Chondrocyte (in vitro differentiated cells): ENCODE measurements around the gene JMJD7. TPM values are rescaled to one million over a fixed set of nuclear protein-coding genes. Genes with fewer than 3 reads are reported as not detected.

Experiments used
- DNase-seq: peaks from one replicate; pipeline ENCODE4 v3.0.0; 2021; ENCODE audit warnings: mixed read lengths, low spot score
- H3K27ac Mint-ChIP-seq: one replicate; pipeline ENCODE4 v1.8.0; 2021; ENCODE audit warnings: mild to moderate bottlenecking, moderate library complexity, mixed read lengths; ENCODE audit not compliant: unreplicated experiment
- H3K27me3 Mint-ChIP-seq: 2 replicates; pipeline ENCODE4 v1.8.0; 2021; ENCODE audit warnings: low read depth, mixed read lengths
- H3K36me3 Mint-ChIP-seq: 2 replicates; pipeline ENCODE4 v1.8.0; 2021; ENCODE audit warnings: low read depth, mixed read lengths
- H3K4me1 Mint-ChIP-seq: 2 replicates; pipeline ENCODE4 v1.8.0; 2021; ENCODE audit warnings: low read depth, mild to moderate bottlenecking, mixed read lengths
- H3K4me3 Mint-ChIP-seq: one replicate; pipeline ENCODE4 v1.8.0; 2021; ENCODE audit warnings: mild to moderate bottlenecking, moderate library complexity, mixed read lengths; ENCODE audit not compliant: unreplicated experiment
- H3K9me3 Mint-ChIP-seq: 2 replicates; pipeline ENCODE4 v1.8.0; 2021; ENCODE audit warnings: low read depth, mixed read lengths
- total RNA-seq: library from RNA; stranded (reverse); gene quantifications from 3 replicates; pipeline ENCODE4 v1.2.1, GENCODE V29; 2021
- TF ChIP-seq, protein P1 (sequence below): fragments of 200-600 bp; sonication (generic); IDR thresholded peaks from 2 replicates; pipeline ENCODE4 v1.5.0; 2021; ENCODE audit warnings: antibody characterized with exemption, mild to moderate bottlenecking, moderate library complexity

Gene JMJD7
- total RNA-seq, 1 donor from 2014 or later, result 5.2 TPM

DNA sequence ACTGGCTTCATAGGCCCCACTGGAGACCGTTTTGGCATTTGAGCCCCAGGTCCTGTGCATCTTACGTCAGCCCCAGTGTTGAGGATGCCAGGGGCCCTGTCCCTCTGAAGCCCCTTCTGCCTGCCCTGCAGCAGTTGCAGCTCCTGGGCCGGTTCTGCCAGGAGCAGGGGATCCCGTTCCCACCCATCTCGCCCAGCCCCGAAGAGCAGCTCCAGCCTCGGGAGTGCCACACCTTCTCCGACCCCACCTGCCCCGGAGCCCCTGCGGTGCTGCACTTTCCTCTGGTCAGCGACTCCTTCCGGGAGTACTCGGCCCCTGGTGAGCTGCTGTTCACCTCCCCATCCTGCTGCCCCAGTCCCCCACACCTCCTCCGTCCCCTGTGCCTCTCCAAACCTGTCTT is 19.3 kb downstream of the JMJD7 start:
- Mint-ChIP-seq H3K9me3 (no peaks in the 10 kb centered on the region), H3K27me3 (no peaks in the 10 kb centered on the region), H3K36me3 (peaks cover 15% of the 10 kb centered on the region), H3K4me3 (no peak overlapping the region), H3K27ac (no peak overlapping the region), H3K4me1 (no peaks in the 10 kb centered on the region)
- TF ChIP-seq, protein P1, sequence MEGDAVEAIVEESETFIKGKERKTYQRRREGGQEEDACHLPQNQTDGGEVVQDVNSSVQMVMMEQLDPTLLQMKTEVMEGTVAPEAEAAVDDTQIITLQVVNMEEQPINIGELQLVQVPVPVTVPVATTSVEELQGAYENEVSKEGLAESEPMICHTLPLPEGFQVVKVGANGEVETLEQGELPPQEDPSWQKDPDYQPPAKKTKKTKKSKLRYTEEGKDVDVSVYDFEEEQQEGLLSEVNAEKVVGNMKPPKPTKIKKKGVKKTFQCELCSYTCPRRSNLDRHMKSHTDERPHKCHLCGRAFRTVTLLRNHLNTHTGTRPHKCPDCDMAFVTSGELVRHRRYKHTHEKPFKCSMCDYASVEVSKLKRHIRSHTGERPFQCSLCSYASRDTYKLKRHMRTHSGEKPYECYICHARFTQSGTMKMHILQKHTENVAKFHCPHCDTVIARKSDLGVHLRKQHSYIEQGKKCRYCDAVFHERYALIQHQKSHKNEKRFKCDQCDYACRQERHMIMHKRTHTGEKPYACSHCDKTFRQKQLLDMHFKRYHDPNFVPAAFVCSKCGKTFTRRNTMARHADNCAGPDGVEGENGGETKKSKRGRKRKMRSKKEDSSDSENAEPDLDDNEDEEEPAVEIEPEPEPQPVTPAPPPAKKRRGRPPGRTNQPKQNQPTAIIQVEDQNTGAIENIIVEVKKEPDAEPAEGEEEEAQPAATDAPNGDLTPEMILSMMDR, result no peak
- DNase-seq, result no peak

DNA sequence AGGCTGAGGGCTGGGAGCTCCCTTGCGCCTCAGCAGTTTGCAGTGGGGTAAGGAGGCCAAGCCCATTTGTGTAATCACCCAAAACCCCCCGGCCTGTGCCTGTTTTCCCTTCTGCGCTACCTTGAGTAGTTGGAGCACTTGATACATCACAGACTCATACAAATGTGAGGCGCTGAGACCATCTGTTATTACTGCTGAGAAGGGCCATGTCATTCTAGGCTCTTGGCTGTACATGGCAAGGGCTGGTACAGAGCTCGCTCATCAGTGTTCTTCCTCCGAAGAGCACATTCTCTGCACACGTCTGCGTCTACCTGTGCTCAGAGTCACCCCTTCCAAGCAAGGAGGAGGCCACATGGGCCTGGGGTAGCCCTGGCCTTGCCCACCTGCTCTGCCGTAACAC is 20.1 kb downstream of the JMJD7 start:
- H3K36me3 Mint-ChIP-seq, result peaks cover 15% of the 10 kb centered on the region
- H3K4me1 Mint-ChIP-seq, result no peaks in the 10 kb centered on the region
- H3K4me3 Mint-ChIP-seq, result no peak overlapping the region
- TF ChIP-seq, protein P1, result no peak
- H3K27ac Mint-ChIP-seq, result no peak overlapping the region
- no peak for DNase-seq
- no peaks in the 10 kb centered on the region for H3K9me3 Mint-ChIP-seq
- no peaks in the 10 kb centered on the region for H3K27me3 Mint-ChIP-seq

DNA sequence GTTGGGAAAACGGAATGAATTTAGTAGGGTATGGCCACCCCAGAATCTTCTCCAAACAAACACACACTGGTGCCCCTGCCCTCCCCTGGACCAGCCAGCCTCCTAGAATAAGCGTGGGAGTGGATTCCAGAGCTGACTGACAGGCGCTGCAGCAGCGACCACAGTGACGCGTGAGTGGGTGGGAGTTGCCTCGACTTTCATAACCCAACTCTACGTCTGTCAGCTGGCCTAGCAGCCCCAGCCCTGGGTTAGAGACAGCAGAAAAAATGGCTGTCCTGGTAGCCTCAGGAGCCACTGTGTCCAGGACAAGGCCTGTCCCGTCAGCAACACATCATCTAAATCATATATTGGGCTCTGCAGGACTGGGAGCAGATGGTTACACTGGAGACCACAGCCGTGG is 20.7 kb downstream of the JMJD7 start:
- H3K4me3 Mint-ChIP-seq, result no peak overlapping the region
- H3K36me3 Mint-ChIP-seq, result peaks cover 15% of the 10 kb centered on the region
- DNase-seq, result no peak
- TF ChIP-seq, protein P1, result no peak
- no peaks in the 10 kb centered on the region for H3K4me1 Mint-ChIP-seq
- no peaks in the 10 kb centered on the region for H3K27me3 Mint-ChIP-seq
- no peaks in the 10 kb centered on the region for H3K9me3 Mint-ChIP-seq
- no peak overlapping the region for H3K27ac Mint-ChIP-seq

DNA sequence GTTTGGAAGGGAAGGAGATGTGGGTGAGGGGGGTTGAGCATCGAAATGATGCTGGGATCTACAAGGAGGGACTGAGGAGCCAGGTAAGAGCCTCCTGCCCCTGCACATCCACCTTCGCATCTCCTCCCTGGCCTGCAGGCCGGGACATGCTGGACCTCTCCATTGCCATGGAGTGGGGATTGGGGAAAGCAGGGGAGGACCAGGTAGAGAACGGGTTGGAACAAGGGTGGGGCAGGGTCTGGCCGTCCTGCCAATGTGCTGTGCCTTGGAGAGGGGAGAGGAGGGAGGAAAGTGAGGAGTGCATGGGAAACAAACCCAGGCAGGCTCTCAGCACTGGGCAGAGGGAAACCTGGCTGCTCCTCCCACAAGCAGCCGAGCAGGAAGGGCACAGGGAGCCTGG is 21.3 kb downstream of the JMJD7 start:
- Mint-ChIP-seq H3K4me1 (no peaks in the 10 kb centered on the region), H3K9me3 (no peaks in the 10 kb centered on the region), H3K4me3 (no peak overlapping the region), H3K27ac (no peak overlapping the region), H3K27me3 (no peaks in the 10 kb centered on the region), H3K36me3 (peaks cover 15% of the 10 kb centered on the region)
- DNase-seq, result no peak
- TF ChIP-seq, protein P1, result no peak

DNA sequence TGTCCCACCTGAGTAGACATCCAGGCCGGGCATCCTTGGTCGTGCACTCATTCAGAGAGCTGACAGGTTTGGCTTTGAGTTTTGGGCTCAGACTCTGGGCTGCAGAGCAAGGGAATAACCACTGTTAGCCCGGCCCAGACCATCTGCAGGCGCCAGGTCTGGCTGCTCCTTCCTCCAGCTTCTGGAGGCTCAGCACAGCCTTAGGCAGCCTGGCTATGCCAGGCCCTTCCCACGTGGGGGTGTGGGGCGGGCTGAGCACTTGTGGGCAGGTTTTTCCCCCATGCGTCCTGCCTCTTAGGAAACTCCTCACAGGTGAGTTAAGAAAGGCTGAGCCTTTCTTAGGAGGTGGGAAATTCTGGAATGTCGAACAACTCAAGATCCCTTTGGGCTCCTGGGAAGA is 22.0 kb downstream of the JMJD7 start:
- H3K9me3 Mint-ChIP-seq, result no peaks in the 10 kb centered on the region
- peaks cover 15% of the 10 kb centered on the region for H3K36me3 Mint-ChIP-seq
- no peaks in the 10 kb centered on the region for H3K27me3 Mint-ChIP-seq
- DNase-seq, result no peak
- H3K27ac Mint-ChIP-seq, result no peak overlapping the region
- no peaks in the 10 kb centered on the region for H3K4me1 Mint-ChIP-seq
- TF ChIP-seq, protein P1, result no peak
- no peak overlapping the region for H3K4me3 Mint-ChIP-seq
